Trophoblast cell (in vitro differentiated cells and primary cell): ENCODE results near the gene VWC2.

ENCODE experiments used
- DNase-seq, 2 donors: peaks; one replicate each; pipeline ENCODE4 v3.0.0-alpha.2; 2016
- H2AFZ ChIP-seq: 2 replicates; pipeline ENCODE4 v1.6.1; 2013; ENCODE audit warnings: low read length, moderate library complexity, mild to moderate bottlenecking; ENCODE audit not compliant: insufficient read depth, poor library complexity
- H2AK5ac ChIP-seq: 2 replicates; pipeline ENCODE4 v1.6.1; 2013; ENCODE audit warnings: mild to moderate bottlenecking, low read length
- H2BK120ac ChIP-seq: 2 replicates; pipeline ENCODE4 v1.6.1; 2013; ENCODE audit warnings: low read length, mild to moderate bottlenecking, moderate library complexity; ENCODE audit not compliant: insufficient read depth, poor library complexity
- H2BK12ac ChIP-seq: 2 replicates; pipeline ENCODE4 v1.6.1; 2013; ENCODE audit warnings: mild to moderate bottlenecking, low read length, moderate library complexity
- H2BK5ac ChIP-seq: 2 replicates; pipeline ENCODE4 v1.6.1; 2013; ENCODE audit warnings: low read length, low read depth, moderate library complexity, mild to moderate bottlenecking; ENCODE audit not compliant: poor library complexity
- H3K14ac ChIP-seq: 2 replicates; pipeline ENCODE4 v1.6.1; 2013; ENCODE audit warnings: mild to moderate bottlenecking, low read length
- H3K18ac ChIP-seq: 2 replicates; pipeline ENCODE4 v1.6.1; 2013; ENCODE audit warnings: mild to moderate bottlenecking, low read length
- H3K23ac ChIP-seq: 2 replicates; pipeline ENCODE4 v1.6.1; 2013; ENCODE audit warnings: low read length
- H3K27ac ChIP-seq: 2 replicates; pipeline ENCODE4 v1.5.1; 2013; ENCODE audit warnings: low read depth, mild to moderate bottlenecking, inconsistent platforms, low read length, moderate library complexity
- H3K27me3 ChIP-seq: 2 replicates; pipeline ENCODE4 v1.6.1; 2013; ENCODE audit warnings: inconsistent platforms, mild to moderate bottlenecking, low read length, moderate library complexity; ENCODE audit not compliant: insufficient read depth
- H3K36me3 ChIP-seq, 2 experiments: 1 replicate in 1 of 2; 2 replicates in 1 of 2; pipeline ENCODE4 v1.6.1; 2013; ENCODE audit warnings: low read length in 2 of 2, mild to moderate bottlenecking in 2 of 2, moderate library complexity in 1 of 2; ENCODE audit not compliant: insufficient read depth in 2 of 2, control insufficient read depth in 1 of 2
- H3K4ac ChIP-seq: 2 replicates; pipeline ENCODE4 v1.6.1; 2013; ENCODE audit warnings: low read depth, mild to moderate bottlenecking, low read length, moderate library complexity
- H3K4me1 ChIP-seq, 2 experiments: 1 replicate in 1 of 2; 2 replicates in 1 of 2; pipeline ENCODE4 v1.6.1; 2013; ENCODE audit warnings: low read length in 2 of 2, mild to moderate bottlenecking in 2 of 2, moderate library complexity in 1 of 2; ENCODE audit not compliant: insufficient read depth in 2 of 2, control insufficient read depth in 1 of 2
- H3K4me2 ChIP-seq: 2 replicates; pipeline ENCODE4 v1.6.1; 2013; ENCODE audit warnings: inconsistent platforms, mild to moderate bottlenecking, low read length, moderate library complexity
- H3K4me3 ChIP-seq: 2 replicates; pipeline ENCODE4 v1.5.1; 2013; ENCODE audit warnings: mild to moderate bottlenecking, low read depth, low read length, inconsistent platforms
- H3K79me1 ChIP-seq: one replicate; pipeline ENCODE4 v1.6.1; 2013; ENCODE audit warnings: low read length
- H3K79me2 ChIP-seq: 2 replicates; pipeline ENCODE4 v1.6.1; 2013; ENCODE audit warnings: low read length, mild to moderate bottlenecking; ENCODE audit not compliant: control insufficient read depth, insufficient read depth, poor library complexity
- H3K9ac ChIP-seq: 2 replicates; pipeline ENCODE4 v1.6.1; 2013; ENCODE audit warnings: mild to moderate bottlenecking, low read length
- H3K9me3 ChIP-seq: 2 replicates; pipeline ENCODE4 v1.6.1; 2013; ENCODE audit warnings: low read depth, mild to moderate bottlenecking, control low read depth, inconsistent platforms, low read length; ENCODE audit not compliant: insufficient read depth
- H4K12ac ChIP-seq: 2 replicates; pipeline ENCODE4 v1.6.1; 2013; ENCODE audit warnings: low read depth, mild to moderate bottlenecking, low read length, moderate library complexity
- H4K8ac ChIP-seq: 2 replicates; pipeline ENCODE4 v1.6.1; 2013; ENCODE audit warnings: low read depth, mild to moderate bottlenecking, low read length, moderate library complexity
- H4K91ac ChIP-seq: one replicate; pipeline ENCODE4 v1.6.1; 2013; ENCODE audit warnings: low read depth, mild to moderate bottlenecking, low read length, moderate library complexity
- WGBS: extraction: QIAGEN DNeasy Blood & Tissue Kit; methylation state at CpG from one replicate; pipeline ENCODE4 v1.1.7; 2013; ENCODE audit warnings: missing lambda C conversion rate; ENCODE audit not compliant: insufficient read length, insufficient coverage; ENCODE audit errors: extremely low coverage; 5-methylcytosine and 5-hydroxymethylcytosine counted together

Gene VWC2

GRCh38 chr7:49789736-49790135 is 16.3 kb downstream of the VWC2 start:
- Histone ChIP-seq H3K14ac (no peak overlapping the region), H4K8ac (no peak overlapping the region), H3K79me2 (no peaks in the 10 kb centered on the region), H3K27ac (no peak overlapping the region), H2AK5ac (no peak overlapping the region), H3K18ac (no peak overlapping the region), H3K79me1 (no peaks in the 10 kb centered on the region), H3K4me2 (no peak overlapping the region), H3K23ac (no peak overlapping the region), H2BK120ac (no peak overlapping the region), H3K9me3 (peaks cover 6% of the 10 kb centered on the region), H2AFZ (no peak overlapping the region), H3K4me1 (no peaks in the 10 kb centered on the region), H4K91ac (no peak overlapping the region), H3K4me3 (no peak overlapping the region), H2BK12ac (no peak overlapping the region), H4K12ac (no peak overlapping the region), H3K36me3 (no peaks in the 10 kb centered on the region), H3K27me3 (no peaks in the 10 kb centered on the region), H3K9ac (no peak overlapping the region), H2BK5ac (no peak overlapping the region), H3K4ac (no peak overlapping the region)
- no CpG with 5 or more reads among the region's 8 CpGs for WGBS
- no peak for DNase-seq

GRCh38 chr7:49790209-49790608 is 16.8 kb downstream of the VWC2 start:
- Histone ChIP-seq H3K4me1 (no peaks in the 10 kb centered on the region), H2BK12ac (no peak overlapping the region), H4K8ac (no peak overlapping the region), H3K4me2 (no peak overlapping the region), H3K27me3 (no peaks in the 10 kb centered on the region), H3K79me1 (no peaks in the 10 kb centered on the region), H3K14ac (no peak overlapping the region), H2AK5ac (no peak overlapping the region), H3K79me2 (no peaks in the 10 kb centered on the region), H4K12ac (no peak overlapping the region), H4K91ac (no peak overlapping the region), H3K9ac (no peak overlapping the region), H2BK120ac (no peak overlapping the region), H2AFZ (no peak overlapping the region), H3K18ac (no peak overlapping the region), H3K27ac (no peak overlapping the region), H3K23ac (no peak overlapping the region), H2BK5ac (no peak overlapping the region), H3K4me3 (no peak overlapping the region), H3K36me3 (no peaks in the 10 kb centered on the region), H3K9me3 (peaks cover 6% of the 10 kb centered on the region), H3K4ac (no peak overlapping the region)
- WGBS = no CpG with 5 or more reads among the region's 2 CpGs
- DNase-seq = no peak

- H3K79me1 ChIP-seq = no peaks in the 10 kb centered on the region
These were observed 17.8 kb downstream of the VWC2 start for GRCh38 chr7:49791088-49791741.

GRCh38 chr7:49797987-49798660 is 24.7 kb downstream of the VWC2 start:
- no CpG with 5 or more reads among the region's 6 CpGs for WGBS
- Histone ChIP-seq H2AFZ (no peak overlapping the region), H3K9ac (no peak overlapping the region), H3K27me3 (no peaks in the 10 kb centered on the region), H4K8ac (no peak overlapping the region), H3K18ac (no peak overlapping the region), H3K27ac (no peak overlapping the region), H2AK5ac (no peak overlapping the region), H3K4ac (no peak overlapping the region), H2BK12ac (no peak overlapping the region), H3K9me3 (peaks cover 3% of the 10 kb centered on the region), H3K14ac (no peak overlapping the region), H3K4me2 (no peak overlapping the region), H3K79me2 (no peaks in the 10 kb centered on the region), H4K91ac (no peak overlapping the region), H3K4me1 (no peaks in the 10 kb centered on the region), H3K79me1 (no peaks in the 10 kb centered on the region), H2BK5ac (no peak overlapping the region), H4K12ac (no peak overlapping the region), H3K36me3 (no peaks in the 10 kb centered on the region), H3K23ac (no peak overlapping the region), H2BK120ac (no peak overlapping the region), H3K4me3 (no peak overlapping the region)
- no peak for DNase-seq

More at GRCh38 chr7:49791088-49791741, 17.8 kb downstream of the VWC2 start:
- Histone ChIP-seq H3K27me3 (no peaks in the 10 kb centered on the region), H3K4me2 (no peak overlapping the region), H2BK120ac (no peak overlapping the region), H3K4ac (no peak overlapping the region), H2AFZ (no peak overlapping the region), H3K36me3 (no peaks in the 10 kb centered on the region), H3K23ac (no peak overlapping the region), H3K27ac (no peak overlapping the region), H3K14ac (no peak overlapping the region), H2BK12ac (no peak overlapping the region), H3K18ac (no peak overlapping the region), H3K9ac (no peak overlapping the region), H4K12ac (no peak overlapping the region), H2BK5ac (no peak overlapping the region), H2AK5ac (no peak overlapping the region), H3K4me3 (no peak overlapping the region), H4K91ac (no peak overlapping the region), H3K4me1 (no peaks in the 10 kb centered on the region), H4K8ac (no peak overlapping the region), H3K9me3 (peaks cover 6% of the 10 kb centered on the region), H3K79me2 (no peaks in the 10 kb centered on the region)
- no CpG with 5 or more reads among the region's 7 CpGs for WGBS
- peak; percentile 9 to 28 for DNase-seq
